Right lobe of liver (tissue), 4 donors: Measurements from ENCODE around the gene PLXNA4.

Experiments used
- CTCF ChIP-seq, 4 donors: fragments of 200-600 bp in 3 of 4; fragments of 450-650 bp in 1 of 4; IDR thresholded peaks; one replicate each; pipeline versions ENCODE4 v1.5.1 to v1.8.0; 2016 to 2022; ENCODE audit warnings: antibody characterized with exemption in 4 of 4, mild to moderate bottlenecking in 2 of 4
- POLR2A ChIP-seq: fragments of 450-650 bp; IDR thresholded peaks from one replicate; pipeline ENCODE4 v1.6.1; 2017; ENCODE audit warnings: antibody characterized with exemption, mild to moderate bottlenecking
- donor health status: DM: no; HTN: no; CAD: no.
- donor health status: DM: no; HTN: no; CAD: no.
- donor health status: DM: no; HTN: yes; CAD: no.

DNA sequence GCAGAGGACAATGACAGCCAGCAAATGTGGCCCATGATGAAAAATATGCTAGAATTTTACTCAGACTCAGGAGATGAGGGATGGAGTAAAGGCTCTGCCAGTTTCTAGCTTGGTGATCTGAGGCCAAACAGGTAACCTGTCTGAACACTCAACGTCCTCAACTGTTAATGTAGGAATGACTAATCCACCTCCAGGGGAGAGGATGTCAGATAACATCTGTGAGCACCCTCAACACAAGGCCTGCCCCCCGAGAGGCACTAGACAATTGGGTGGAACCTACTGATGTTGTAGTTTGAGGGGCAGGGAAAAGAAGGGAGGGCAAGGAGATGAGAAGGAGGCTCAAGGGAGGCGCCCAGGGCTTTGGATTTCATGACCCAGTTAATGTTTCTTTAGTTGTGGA lies 445.1 kb downstream of the PLXNA4 start:
- TF ChIP-seq CTCF (IDR thresholded peaks at IDR 0.05) (no peak), POLR2A (no peak)
